Astrocyte (in vitro differentiated cells and primary cell): ENCODE measurements around the gene ZNF283. TPM values are rescaled to one million over a fixed set of nuclear protein-coding genes. Genes with fewer than 3 reads are reported as not detected.
A peak's percentile ranks its signal among the peaks of the same experiment; 100 is the strongest.

Experiments
- DNase-seq: peaks from one replicate; pipeline ENCODE4 v3.0.0-alpha.2; 2010; ENCODE audit warnings: low read depth
- FAIRE-seq: peaks from 2 replicates; lab custom pipeline; 2011; peaks lifted over from hg19 to GRCh38; lab: Jason Lieb, UNC
- H2AFZ ChIP-seq: 2 replicates; pipeline ENCODE4 v1.6.0; 2012; ENCODE audit warnings: low read depth, low read length, inconsistent platforms
- H3K27ac ChIP-seq: 2 replicates; pipeline ENCODE4 v1.5.1; 2011; ENCODE audit warnings: low read depth, low read length, inconsistent platforms
- H3K27me3 ChIP-seq: 2 replicates; pipeline ENCODE4 v1.6.0; 2011; ENCODE audit warnings: low read length, inconsistent platforms; ENCODE audit not compliant: insufficient read depth
- H3K36me3 ChIP-seq: 2 replicates; pipeline ENCODE4 v1.5.1; 2011; ENCODE audit warnings: low read length, inconsistent platforms; ENCODE audit not compliant: insufficient read depth
- H3K4me1 ChIP-seq: 2 replicates; pipeline ENCODE4 v1.5.1; 2011; ENCODE audit warnings: low read length, inconsistent platforms; ENCODE audit not compliant: insufficient read depth
- H3K4me2 ChIP-seq: 2 replicates; pipeline ENCODE4 v1.6.0; 2012; ENCODE audit warnings: low read length, inconsistent platforms
- H3K4me3 ChIP-seq: 2 replicates; pipeline ENCODE4 v1.5.1; 2011; ENCODE audit warnings: low read depth, mild to moderate bottlenecking, low read length, inconsistent platforms; ENCODE audit not compliant: insufficient read depth
- H3K79me2 ChIP-seq: 2 replicates; pipeline ENCODE4 v1.6.0; 2012; ENCODE audit warnings: mild to moderate bottlenecking, low read length, inconsistent platforms; ENCODE audit not compliant: insufficient read depth
- H3K9ac ChIP-seq: 2 replicates; pipeline ENCODE4 v1.6.0; 2012; ENCODE audit warnings: mild to moderate bottlenecking, low read length, inconsistent platforms
- H3K9me3 ChIP-seq: 2 replicates; pipeline ENCODE4 v1.5.1; 2012; ENCODE audit warnings: low read depth, mild to moderate bottlenecking, low read length, inconsistent platforms; ENCODE audit not compliant: insufficient read depth
- H4K20me1 ChIP-seq: 2 replicates; pipeline ENCODE4 v1.6.0; 2012; ENCODE audit warnings: low read length, inconsistent platforms; ENCODE audit not compliant: insufficient read depth
- H3K27ac Mint-ChIP-seq: one replicate; pipeline ENCODE4 v1.8.0; 2021; ENCODE audit warnings: mild to moderate bottlenecking, mixed read lengths; ENCODE audit not compliant: unreplicated experiment
- H3K27me3 Mint-ChIP-seq: one replicate; pipeline ENCODE4 v1.8.0; 2021; ENCODE audit warnings: low read depth, mixed read lengths; ENCODE audit not compliant: unreplicated experiment
- H3K36me3 Mint-ChIP-seq: one replicate; pipeline ENCODE4 v1.8.0; 2021; ENCODE audit warnings: low read depth, mixed read lengths; ENCODE audit not compliant: unreplicated experiment
- H3K4me1 Mint-ChIP-seq: one replicate; pipeline ENCODE4 v1.8.0; 2021; ENCODE audit warnings: low read depth, mixed read lengths; ENCODE audit not compliant: unreplicated experiment
- H3K4me3 Mint-ChIP-seq: one replicate; pipeline ENCODE4 v1.8.0; 2021; ENCODE audit warnings: mild to moderate bottlenecking, moderate library complexity, mixed read lengths; ENCODE audit not compliant: unreplicated experiment
- H3K9me3 Mint-ChIP-seq: one replicate; pipeline ENCODE4 v1.8.0; 2021; ENCODE audit warnings: mild to moderate bottlenecking, mixed read lengths; ENCODE audit not compliant: unreplicated experiment
- EZH2 ChIP-seq: IDR thresholded peaks from 2 replicates; pipeline ENCODE4 v1.6.1; 2012; ENCODE audit warnings: mild to moderate bottlenecking, low read length, inconsistent platforms; ENCODE audit not compliant: insufficient read depth
- total RNA-seq: library from RNA; stranded (reverse); gene quantifications from 2 replicates; pipeline ENCODE4 v1.2.1, GENCODE V29; 2021
- TF ChIP-seq, protein P1 (sequence below): IDR thresholded peaks from 2 replicates; pipeline ENCODE4 v1.5.1; 2011; ENCODE audit warnings: low read depth, mild to moderate bottlenecking, inconsistent platforms, low read length, moderate library complexity; ENCODE audit not compliant: insufficient read depth

Gene ZNF283
- total RNA-seq, 1 donor from 2014 or later, result 10.1 TPM

DNA sequence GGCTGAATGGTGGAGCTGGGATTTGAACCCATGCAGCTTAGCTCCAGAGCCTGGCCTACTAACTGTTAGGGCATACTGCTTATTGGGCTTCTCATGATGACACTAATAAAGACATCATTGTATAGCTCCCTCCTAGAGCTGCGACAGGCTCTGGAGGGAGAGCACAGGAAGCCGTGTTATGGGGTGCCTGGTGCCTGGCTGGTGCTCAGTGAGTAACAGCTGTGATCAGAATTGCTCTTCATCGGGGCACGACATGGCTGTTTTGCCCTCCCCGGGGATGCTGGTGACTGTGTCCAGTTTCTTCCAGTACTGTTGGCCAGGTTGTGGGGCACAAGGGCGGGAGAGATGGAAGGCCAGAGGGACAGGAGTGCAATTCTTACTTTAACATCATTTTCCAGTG is 30.0 kb upstream of the ZNF283 start:
- H3K9ac ChIP-seq, result no peak overlapping the region
- H3K4me1 Mint-ChIP-seq, result no peaks in the 10 kb centered on the region
- FAIRE-seq (no peak), DNase-seq (no peak)
- H3K27ac Mint-ChIP-seq, result no peak overlapping the region
- H3K27me3 Mint-ChIP-seq, result peaks cover 63% of the 10 kb centered on the region
- H3K4me3 Mint-ChIP-seq, result no peak overlapping the region
- no peak overlapping the region for H3K4me2 ChIP-seq
- H3K36me3 Mint-ChIP-seq, result no peaks in the 10 kb centered on the region
- peaks cover 4% of the 10 kb centered on the region for H3K9me3 ChIP-seq
- peaks cover 22% of the 10 kb centered on the region for H3K27me3 ChIP-seq
- H3K27ac ChIP-seq, result no peak overlapping the region
- peaks cover 6% of the 10 kb centered on the region for H3K4me1 ChIP-seq
- H3K79me2 ChIP-seq, result no peaks in the 10 kb centered on the region
- no peaks in the 10 kb centered on the region for H3K36me3 ChIP-seq
- H3K9me3 Mint-ChIP-seq, result peaks cover 10% of the 10 kb centered on the region
- no peak overlapping the region for H2AFZ ChIP-seq
- H4K20me1 ChIP-seq, result no peaks in the 10 kb centered on the region
- no peak overlapping the region for H3K4me3 ChIP-seq
- no peak for TF ChIP-seq EZH2
- TF ChIP-seq, protein P1, sequence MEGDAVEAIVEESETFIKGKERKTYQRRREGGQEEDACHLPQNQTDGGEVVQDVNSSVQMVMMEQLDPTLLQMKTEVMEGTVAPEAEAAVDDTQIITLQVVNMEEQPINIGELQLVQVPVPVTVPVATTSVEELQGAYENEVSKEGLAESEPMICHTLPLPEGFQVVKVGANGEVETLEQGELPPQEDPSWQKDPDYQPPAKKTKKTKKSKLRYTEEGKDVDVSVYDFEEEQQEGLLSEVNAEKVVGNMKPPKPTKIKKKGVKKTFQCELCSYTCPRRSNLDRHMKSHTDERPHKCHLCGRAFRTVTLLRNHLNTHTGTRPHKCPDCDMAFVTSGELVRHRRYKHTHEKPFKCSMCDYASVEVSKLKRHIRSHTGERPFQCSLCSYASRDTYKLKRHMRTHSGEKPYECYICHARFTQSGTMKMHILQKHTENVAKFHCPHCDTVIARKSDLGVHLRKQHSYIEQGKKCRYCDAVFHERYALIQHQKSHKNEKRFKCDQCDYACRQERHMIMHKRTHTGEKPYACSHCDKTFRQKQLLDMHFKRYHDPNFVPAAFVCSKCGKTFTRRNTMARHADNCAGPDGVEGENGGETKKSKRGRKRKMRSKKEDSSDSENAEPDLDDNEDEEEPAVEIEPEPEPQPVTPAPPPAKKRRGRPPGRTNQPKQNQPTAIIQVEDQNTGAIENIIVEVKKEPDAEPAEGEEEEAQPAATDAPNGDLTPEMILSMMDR, result no peak

DNA sequence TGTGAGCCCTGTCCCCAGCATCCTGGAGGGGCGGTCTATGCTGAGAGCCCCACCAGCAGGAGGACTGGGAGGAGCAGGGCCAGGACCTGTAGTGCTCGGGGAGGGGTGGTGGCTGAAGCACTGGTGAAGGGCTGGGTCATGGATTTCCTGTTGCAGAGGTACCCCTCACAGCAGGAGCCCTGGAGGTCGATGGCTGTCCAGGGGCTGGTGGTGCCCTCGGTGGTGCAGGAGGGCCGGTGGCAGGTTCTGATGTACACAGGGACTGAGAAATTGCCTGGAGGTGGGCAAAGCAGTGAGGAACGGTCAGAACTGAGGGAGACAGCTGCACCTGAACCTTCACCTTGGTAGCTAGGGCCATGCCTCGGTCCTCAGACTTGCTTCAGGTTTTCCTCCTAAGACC is 29.6 kb upstream of the ZNF283 start:
- H4K20me1 ChIP-seq, result no peaks in the 10 kb centered on the region
- TF ChIP-seq, protein P1, result no peak
- TF ChIP-seq EZH2, result no peak
- H3K27ac ChIP-seq, result no peak overlapping the region
- H2AFZ ChIP-seq, result no peak overlapping the region
- no peaks in the 10 kb centered on the region for H3K36me3 Mint-ChIP-seq
- DNase-seq (no peak), FAIRE-seq (no peak)
- peaks cover 6% of the 10 kb centered on the region for H3K4me1 ChIP-seq
- H3K27me3 Mint-ChIP-seq, result peaks cover 62% of the 10 kb centered on the region
- peaks cover 4% of the 10 kb centered on the region for H3K9me3 ChIP-seq
- H3K4me3 ChIP-seq, result no peak overlapping the region
- no peak overlapping the region for H3K27ac Mint-ChIP-seq
- H3K79me2 ChIP-seq, result no peaks in the 10 kb centered on the region
- H3K4me2 ChIP-seq, result no peak overlapping the region
- H3K36me3 ChIP-seq, result no peaks in the 10 kb centered on the region
- no peaks in the 10 kb centered on the region for H3K4me1 Mint-ChIP-seq
- no peak overlapping the region for H3K9ac ChIP-seq
- no peak overlapping the region for H3K4me3 Mint-ChIP-seq
- H3K27me3 ChIP-seq, result peaks cover 22% of the 10 kb centered on the region
- peaks cover 10% of the 10 kb centered on the region for H3K9me3 Mint-ChIP-seq

DNA sequence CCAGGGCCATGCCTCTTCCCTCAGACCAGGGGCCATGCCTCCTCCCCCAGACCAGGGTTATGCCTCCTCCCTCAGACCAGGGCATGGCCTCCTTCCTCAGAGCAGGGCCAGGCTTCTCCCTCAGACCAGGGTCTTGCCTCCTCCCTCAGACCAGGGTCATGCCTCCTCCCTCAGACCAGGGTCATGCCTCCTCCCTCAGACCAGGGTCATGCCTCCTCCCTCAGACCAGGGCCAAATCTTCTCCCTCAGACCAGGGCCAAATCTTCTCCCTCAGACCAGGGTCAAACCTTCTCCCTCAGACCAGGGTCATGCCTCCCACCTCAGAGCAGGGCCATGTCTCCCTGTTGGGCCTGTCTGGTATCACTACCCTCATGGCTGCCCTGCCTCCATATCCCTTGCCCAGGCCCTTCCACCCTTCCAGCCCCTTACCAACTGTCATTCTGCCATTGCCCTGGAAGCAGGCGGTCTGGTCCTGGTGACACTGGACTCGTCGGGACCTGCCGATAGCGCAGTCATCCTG is 29.0 kb upstream of the ZNF283 start:
- Histone ChIP-seq H3K4me2 (peak overlapping the region; percentile 88), H3K4me3 (peak overlapping the region; percentile 51), H3K27me3 (peaks cover 25% of the 10 kb centered on the region), H4K20me1 (no peaks in the 10 kb centered on the region), H3K9ac (peak overlapping the region; percentile 27), H3K79me2 (no peaks in the 10 kb centered on the region), H2AFZ (peak overlapping the region; percentile 75), H3K27ac (no peak overlapping the region), H3K36me3 (no peaks in the 10 kb centered on the region), H3K9me3 (peaks cover 4% of the 10 kb centered on the region), H3K4me1 (peaks cover 6% of the 10 kb centered on the region)
- no peak overlapping the region for H3K4me3 Mint-ChIP-seq
- peaks cover 62% of the 10 kb centered on the region for H3K27me3 Mint-ChIP-seq
- no peaks in the 10 kb centered on the region for H3K4me1 Mint-ChIP-seq
- no peak for DNase-seq
- peaks cover 10% of the 10 kb centered on the region for H3K9me3 Mint-ChIP-seq
- H3K27ac Mint-ChIP-seq, result no peak overlapping the region
- TF ChIP-seq, protein P1, result no peak
- TF ChIP-seq EZH2, result no peak
- FAIRE-seq, result no peak
- H3K36me3 Mint-ChIP-seq, result no peaks in the 10 kb centered on the region
